Measurements from ENCODE around the gene RANBP17. TPM values are rescaled to one million over a fixed set of nuclear protein-coding genes. Genes with fewer than 3 reads are reported as not detected.

The RANBP17 gene
- total RNA-seq, 1 donor from 2014 or later: 4.0 TPM

DNA sequence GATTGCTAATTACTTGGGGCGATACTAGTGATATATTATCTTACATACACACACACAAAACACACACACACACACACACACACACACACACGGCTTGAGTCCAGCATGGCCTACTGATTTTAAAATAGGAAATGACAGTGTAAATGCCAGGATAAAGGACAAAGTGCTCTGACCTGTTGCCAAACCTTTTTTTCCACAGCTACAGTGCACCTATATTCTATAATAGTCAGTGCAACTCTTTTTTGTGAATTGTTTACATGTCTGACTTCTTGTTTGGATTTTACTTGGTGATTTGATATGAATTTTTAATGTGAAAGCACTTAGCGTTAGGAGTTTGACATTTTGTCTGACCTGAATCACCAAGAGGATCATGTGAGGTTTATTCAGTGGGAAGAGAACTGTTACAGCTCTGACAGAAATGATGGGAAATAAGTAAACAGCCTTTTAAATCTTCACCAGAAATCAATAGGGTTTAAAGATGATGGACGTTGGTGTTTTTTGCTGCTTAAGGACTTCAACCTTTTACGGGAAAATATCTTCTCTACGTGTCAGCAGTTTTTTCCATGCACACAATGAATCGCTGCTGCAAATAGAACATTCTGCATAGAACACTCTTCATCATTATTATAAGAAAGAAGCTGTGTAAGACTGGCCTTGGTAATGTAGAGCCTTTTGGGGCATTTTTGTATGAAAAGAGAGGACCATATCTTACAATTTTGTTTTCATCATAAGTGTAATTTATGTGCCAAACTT, 218.5 kb downstream of the RANBP17 start:
- DNase-seq (ENCODE audit: low read depth in 2 of 2): peak in 1 of 2 donors; percentile 70

DNA sequence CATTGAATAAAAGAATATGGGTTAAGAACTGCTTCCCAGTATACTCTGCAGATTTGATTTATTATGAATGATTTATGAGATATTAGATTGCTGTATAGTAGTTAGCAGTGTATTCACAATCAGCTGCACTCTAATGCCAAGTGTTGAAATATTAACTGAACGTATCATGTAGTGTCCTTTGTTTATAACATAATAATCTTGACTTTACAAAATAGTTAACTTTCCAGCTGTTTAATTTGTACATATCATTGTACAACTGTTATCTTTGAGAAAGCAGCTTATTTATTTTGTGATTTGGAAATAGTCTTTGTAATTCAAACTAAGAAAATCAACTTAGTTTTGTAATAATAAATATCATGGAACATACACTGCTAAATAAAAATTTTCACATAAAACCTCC, 219.5 kb downstream of the RANBP17 start:
- DNase-seq (ENCODE audit: low read depth in 2 of 2): no peak

DNA sequence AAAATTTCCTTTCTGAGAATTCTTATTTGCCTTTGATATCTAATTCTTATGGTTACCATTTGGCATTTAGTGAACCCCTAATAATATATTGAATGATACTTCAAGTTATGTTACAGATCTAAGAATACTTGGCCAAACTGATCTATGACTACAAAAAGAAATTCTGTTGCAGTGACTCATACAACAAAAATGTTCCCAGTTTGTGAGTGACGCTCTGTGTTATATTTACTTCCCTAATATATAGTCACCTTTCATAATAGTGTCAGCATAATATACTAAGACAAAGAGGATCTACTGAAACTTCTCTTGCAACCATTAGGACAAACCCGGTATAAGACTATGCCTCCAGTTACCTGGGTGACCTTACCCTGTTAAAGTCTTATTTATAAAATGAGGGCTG, 230.4 kb downstream of the RANBP17 start:
- peak; percentile 28 to 54 for DNase-seq (ENCODE audit: low read depth in 2 of 2)

DNA sequence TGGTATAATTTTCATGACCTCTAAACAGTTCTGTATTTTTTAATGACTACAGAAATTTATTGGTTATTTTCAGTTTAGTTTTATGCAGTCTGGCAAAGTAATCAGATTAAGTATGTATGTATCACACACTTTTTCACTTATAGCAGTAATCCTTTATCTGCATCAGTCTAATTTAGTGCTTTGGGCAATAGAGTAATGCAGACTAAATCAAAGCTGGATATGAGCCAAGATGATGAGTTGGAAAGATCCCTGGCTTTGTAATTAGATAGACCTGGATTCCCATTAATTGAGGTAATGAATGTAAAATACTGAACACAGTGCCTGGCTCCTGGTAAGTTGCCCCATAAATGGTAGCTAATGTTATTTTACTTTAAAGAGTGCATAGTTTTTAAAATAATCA, 231.8 kb downstream of the RANBP17 start:
- DNase-seq (ENCODE audit: low read depth in 2 of 2): peak in 1 of 2 donors; percentile 29

DNA sequence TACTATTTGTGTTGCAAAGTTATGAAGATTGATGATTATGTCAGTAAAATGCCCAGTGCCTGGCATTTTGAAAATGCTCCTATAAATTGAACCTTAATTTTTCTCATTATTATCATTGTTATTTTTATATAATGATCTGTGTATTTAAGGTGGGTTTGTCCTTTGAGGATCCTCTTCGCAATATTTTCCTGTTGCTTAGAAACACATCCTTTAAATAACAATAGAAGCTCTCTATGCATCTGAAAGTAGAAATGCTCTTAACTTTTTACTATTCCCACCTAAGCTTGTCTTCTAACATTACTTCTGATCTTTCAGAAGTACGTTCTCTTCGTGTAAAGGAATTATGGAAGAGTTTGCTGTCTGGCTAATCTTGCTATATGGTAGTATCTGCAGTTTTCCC, 232.5 kb downstream of the RANBP17 start:
- peak in 1 of 2 donors; percentile 60 for DNase-seq (ENCODE audit: low read depth in 2 of 2)

DNA sequence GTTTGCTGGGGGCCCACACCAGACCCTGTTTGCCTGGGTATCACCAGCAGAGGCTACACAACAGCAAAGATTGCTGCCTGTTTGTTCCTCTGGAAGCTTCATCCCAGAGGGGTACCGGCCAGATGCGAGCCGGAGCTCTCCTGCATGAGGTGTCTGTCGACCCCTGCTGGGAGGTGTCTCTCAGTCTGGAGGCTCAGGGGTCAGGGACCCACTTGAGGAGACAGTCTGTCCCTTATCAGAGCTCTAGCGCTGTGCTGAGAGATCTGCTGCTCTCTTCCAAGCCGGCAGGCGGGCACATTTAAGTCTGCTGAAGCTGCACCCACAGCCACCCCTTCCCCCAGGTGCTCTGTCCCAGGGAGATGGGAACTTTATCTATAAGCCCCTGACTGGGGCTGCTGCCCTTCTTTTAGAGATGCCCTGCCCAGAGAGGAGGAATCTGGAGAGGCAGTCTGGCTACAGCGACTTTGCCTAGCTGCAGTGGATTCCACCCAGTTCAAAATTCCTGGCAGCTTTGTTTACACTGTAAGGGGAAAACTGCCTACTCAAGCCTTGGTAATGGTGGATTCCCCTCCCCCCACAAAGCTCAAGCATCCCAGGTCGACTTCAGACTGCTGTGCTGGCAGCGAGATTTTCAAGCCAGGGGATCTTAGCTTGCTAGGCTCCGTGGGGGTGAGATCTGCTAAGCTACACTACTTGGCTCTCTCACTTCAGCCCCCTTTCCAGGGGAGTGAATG, 241.2 kb downstream of the RANBP17 start:
- DNase-seq (ENCODE audit: low read depth in 2 of 2): no peak

DNA sequence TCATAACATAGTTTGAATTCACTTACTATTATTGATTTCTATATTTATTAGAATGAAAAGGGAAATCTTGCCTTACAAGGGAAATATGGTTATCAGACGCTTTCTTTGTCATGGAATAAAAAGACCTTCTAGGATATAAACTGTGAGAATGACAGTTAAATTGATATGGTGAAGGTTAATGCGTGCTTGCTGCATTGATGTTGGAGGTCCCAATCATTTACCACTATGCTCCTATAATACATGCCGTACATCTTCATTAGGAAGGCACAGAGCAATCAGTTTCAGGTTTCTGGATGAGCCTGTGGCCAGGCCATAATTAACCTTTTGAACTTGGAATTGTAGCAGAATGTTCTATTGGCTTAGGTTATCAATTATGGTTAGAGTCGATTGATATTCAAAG, 245.9 kb downstream of the RANBP17 start:
- DNase-seq (ENCODE audit: low read depth in 2 of 2): no peak

DNA sequence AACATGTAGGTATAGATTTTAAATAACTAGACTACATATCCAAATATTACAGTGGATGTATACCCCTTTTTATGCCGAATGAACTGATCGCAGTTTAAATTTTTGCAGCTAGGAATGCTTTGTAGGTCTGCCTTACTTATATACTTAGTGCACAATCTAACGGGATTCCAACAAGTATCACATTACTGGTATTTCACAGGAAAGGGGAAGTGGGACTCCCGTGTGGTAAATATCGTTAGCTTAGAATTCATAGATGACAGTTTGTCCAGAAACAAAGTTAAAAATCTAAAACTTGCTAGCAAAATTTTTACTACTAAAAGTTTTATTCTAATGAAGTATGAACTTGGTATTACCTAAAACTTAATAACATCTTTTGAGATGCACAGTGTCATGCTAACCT, 253.7 kb downstream of the RANBP17 start:
- DNase-seq (ENCODE audit: low read depth in 2 of 2): no peak

DNA sequence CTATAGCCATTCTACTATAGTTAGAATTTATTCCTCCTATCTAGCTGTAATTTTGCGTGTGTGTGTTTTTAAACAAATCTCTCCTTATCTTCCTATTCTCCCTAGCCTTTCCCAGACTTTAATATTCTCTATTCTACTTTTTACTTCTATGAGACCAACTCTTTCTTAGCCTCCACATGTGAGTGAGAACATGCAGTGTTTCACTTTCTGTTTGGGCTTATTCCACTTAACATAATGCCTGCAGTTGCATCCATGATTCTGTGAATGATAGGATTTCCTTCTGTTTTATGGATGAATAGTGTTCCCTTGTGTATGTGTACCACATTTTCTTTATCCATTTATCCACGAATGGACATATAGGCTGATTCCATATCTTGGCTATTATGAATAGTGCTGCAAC, 254.9 kb downstream of the RANBP17 start:
- DNase-seq (ENCODE audit: low read depth in 2 of 2): no peak

DNA sequence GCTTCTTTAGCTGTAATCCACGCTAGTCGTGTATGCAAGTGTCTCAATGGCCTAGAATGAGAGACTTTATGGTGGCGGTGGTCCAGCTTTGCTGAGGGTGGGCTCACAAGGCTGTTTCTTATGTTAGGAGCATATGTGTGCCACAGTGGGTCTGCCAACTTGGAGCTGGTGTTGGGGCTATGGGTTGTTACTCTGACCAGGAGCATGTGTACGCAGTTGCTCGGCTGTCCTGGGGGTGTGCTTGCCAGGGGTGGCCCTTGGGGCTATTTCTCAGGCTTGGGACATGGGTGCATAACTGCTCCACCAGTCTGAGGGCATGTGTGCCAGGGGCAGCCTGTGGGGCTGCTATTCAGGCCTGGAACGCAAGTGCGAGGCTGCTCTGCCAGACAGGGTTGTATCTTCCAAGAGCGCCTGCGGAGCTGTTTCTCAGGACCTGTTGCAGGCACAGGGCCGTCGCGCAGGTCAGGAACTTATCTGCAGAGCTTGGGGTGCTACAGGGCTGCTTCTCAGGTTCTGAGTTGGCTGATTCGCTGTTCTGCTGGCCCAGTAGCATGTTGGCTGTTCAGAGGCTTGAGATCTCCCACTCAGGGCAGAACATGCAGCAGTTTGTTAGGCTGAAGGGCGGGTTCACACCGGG, 259.3 kb downstream of the RANBP17 start:
- DNase-seq (ENCODE audit: low read depth in 2 of 2): no peak

DNA sequence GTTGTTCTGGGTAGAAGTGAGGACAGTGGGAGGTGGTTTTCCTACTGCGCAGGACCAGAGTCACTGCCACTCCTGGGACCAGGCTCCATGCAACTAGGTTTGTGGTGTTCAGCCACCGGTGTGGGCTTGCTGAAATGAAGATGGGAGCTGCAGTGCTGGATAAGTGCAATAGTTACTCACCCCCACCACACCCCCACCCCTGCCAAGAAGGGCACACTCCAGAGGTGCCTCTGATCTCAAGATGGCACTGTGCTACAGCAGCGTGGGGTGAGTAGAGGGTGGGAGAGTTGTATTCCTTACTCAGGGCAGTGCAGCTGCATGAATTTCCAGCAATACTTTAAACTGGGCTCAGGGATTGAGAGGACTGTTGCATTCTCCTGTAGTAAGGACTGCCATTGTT, 259.8 kb downstream of the RANBP17 start:
- DNase-seq (ENCODE audit: low read depth in 2 of 2): no peak

DNA sequence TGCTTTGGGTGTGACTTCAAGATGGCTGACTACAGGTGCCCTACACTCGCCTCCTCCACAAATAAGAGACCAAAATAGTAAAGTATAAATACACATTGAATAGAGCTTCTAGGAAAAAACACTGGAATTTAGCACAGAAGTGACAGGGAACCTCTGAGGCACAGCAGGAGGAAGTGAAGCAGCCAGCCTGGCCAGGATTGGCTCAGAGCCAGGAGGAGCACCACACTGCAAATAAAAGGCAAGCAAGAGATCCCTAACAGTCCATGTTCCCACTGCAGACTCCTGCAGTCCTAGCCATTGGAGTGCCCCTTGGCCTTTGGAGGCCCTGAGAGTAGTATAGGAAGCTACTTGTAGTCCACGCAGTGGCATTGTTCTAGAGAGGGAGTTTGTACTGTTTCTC, 260.6 kb downstream of the RANBP17 start:
- DNase-seq (ENCODE audit: low read depth in 2 of 2): no peak

DNA sequence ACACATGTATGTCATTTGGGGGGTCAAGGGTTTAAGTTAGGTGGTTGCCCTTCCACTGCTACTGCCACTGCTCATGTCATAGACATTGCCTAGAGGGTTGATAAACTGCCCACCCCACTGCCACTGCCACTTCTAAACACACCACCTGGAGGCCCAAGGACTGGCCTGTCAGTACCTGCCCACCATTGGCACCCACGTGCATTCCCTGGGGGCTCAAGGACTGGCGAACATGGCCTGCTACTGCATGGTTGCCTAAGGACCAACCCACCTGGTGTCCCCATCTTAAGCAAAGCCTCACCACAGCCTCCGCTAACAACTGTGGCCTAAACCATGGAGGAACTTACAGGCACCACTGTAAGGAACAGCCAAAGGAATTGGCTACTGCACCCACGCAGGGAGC, 261.6 kb downstream of the RANBP17 start:
- DNase-seq (ENCODE audit: low read depth in 2 of 2): no peak

DNA sequence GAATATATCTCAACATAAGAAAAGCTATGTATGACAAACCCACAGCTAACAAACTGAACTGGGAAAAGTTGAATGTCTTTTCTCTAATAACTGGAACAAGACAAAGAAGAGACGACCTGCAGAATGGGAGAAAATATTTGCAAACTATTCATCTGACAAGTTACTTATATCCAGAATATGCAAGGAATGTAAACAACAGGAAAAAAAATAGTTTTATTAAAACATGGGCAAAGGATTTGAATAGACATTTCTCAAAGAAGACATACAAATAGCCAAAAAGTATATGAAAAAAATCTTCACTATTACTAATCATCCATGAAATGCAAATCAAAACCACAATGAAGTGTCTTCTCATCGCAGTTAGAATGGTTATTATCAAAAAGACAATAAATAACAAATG, 265.5 kb downstream of the RANBP17 start:
- no peak for DNase-seq (ENCODE audit: low read depth in 2 of 2)

DNA sequence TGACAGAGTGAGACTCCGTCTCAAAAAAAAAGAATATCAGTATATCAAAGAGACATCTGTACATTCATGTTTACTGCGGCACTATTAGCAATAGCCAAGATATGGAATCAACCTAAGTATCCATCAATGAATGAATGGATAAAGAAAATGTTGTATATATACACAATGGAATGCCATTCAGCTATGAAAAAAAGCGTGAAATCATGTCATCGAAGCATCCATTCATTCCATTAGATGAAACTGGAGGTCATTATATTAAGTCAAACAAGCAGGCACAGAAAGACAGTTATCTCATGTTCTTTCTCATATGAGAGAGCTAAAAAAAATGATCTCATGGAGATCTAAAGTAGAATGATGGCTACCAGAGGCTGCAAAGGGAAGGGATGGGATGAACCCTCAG, 266.3 kb downstream of the RANBP17 start:
- DNase-seq (ENCODE audit: low read depth in 2 of 2): no peak

DNA sequence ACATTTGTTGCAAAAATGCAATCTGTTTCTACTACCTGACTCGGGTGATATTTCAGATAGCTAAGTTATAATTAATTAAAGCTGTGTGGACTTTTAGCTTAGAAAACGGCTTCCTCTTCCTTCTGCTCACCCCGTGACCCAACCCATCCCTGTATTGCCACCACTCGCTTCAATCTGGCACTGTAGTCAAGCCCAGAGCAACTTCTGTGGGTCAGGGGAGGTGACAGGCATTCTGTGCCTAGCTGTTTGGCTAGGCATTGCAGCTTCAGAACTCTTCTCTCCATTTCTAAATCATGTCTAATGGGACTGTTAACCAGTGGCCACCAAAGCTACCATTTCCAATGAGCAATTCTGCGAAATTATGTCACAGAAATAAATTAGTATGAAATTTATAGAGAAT, 267.5 kb downstream of the RANBP17 start:
- DNase-seq (ENCODE audit: low read depth in 2 of 2): no peak

DNA sequence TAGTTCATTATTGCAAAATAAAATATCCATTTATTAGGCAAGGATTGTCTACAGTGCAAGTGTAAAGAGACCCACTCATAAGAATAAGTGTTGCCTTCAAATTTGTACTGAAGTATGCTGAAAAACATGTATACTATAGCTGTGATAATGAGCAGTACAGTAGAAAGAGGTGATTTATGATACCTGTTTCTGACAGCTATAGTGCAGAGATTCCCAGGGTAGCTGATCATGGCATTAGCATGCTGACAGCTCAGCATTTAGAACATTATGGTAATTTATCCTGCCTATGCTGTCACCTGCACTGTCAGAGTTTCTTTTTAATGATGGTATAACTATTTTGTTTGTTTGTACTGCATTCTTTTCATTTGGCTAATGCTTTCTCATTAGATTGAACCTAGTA, 269.7 kb downstream of the RANBP17 start:
- DNase-seq (ENCODE audit: low read depth in 2 of 2): no peak

DNA sequence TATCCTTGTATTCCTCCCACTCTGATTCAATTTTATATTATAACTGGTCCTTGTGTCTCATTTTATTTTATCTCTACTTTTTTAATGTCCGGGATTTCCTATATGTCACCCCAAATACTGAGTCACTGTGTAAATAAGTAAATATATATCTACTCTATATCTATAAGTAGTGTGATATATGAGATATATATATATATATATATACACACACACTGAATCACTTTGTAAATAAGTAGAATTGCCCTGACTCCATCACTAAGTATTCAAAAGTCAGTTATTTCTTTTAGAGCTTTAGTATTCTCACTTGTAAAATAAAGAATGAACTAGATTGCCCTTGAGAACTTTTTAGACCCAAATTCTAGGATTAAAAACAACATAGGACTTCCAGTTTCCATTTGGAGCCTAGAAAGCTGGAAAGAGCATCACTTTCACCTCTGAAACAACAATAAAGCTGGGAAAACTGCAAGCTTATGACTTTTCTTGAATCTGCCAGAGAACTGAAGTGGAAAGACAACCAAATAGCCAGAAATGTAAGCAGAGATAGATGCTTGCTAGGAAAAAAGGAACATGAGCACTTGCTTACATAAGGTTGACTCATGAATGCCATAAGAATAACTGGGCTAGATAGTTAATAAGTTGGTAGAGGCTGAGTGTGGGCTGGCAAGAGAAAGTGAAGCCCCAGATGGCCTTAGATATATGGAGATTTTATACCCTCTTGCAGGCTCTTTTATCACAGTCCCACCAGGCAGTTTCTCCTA, 276.1 kb downstream of the RANBP17 start:
- peak in 1 of 2 donors; percentile 5 for DNase-seq (ENCODE audit: low read depth in 2 of 2)

DNA sequence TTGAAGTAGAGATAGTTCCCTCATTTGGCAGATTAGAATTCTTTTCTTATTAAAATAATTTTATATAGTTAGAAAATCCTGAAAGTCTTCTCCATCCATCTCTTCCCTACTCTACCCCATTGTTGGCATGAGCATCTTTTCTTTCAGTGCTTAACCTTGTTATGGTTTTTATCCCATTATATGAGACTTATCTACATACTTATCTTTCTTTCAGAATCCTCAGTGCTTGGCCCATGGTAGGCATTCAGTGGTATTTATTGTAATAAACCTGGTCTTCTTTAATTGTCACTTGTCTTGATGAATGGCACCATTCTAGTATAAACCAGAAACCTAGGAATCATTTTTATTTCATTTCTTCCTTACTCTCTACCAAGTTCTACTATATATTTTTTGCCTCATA, 277.4 kb downstream of the RANBP17 start:
- DNase-seq (ENCODE audit: low read depth in 2 of 2): no peak

DNA sequence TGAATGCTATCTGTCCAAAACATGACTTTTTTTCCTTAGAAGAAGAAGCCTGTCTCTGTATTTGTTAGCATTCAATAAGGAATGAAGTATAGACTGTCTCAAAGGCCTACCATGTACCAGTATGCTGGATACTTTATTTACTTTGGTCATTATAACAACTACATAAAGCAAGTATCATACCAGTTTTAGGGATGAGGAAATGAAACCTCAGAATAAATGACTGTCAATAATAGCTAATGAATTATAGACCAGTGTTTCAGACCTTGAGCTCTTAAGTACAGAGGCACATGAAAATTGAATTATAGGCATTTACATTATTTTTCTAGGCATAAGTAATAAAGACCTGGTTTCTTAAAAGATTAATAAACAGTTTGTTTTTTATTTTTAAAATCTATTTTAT, 280.8 kb downstream of the RANBP17 start:
- DNase-seq (ENCODE audit: low read depth in 2 of 2): no peak

DNA sequence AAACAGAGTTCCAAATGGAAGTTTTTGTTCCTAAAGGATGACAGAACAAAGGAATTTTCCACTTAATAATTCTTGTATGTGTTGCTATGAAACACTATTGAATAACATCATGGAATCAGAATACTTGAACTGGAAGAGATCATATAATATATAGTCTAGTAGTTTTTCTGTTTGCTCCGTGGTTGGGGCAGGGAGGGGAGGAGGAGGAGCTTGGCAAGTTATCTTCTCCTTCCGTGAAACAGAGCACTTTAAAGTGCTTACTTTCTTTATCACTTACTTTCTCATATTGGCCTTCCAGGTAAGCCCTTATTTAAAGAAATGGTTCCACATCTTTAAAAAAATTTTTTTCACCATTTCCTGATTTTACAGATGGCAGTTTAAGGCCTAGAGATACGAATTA, 281.4 kb downstream of the RANBP17 start:
- DNase-seq (ENCODE audit: low read depth in 2 of 2): peak in 1 of 2 donors; percentile 45

DNA sequence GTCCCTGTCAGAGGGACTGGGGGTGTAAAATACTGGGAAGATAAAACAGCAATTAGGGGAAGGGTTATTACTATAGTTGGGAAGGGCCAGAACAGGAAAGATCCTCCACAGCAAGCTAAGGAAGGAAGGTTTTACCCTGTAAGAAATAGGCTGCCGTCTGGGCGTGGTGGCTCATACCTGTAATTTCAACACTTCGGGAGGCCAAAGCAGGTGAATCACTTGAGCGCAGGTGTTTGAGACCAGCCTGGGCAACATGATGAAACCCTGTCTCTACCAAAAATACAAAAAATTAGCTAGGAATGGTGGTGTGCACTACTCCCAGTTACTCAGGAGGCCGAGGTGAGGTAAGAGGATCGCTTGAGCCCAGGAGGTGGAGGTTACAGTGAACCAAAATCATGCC, 282.1 kb downstream of the RANBP17 start:
- DNase-seq (ENCODE audit: low read depth in 2 of 2): no peak

Measured in lung microvascular endothelial cell (primary cell).